GM12875 (cell line): ENCODE data around the gene CDC42BPB.

Source experiments
- H3K4me3 ChIP-seq: one replicate; pipeline ENCODE4 v1.5.1; 2011; ENCODE audit warnings: low read depth, low read length, control low read depth
- CTCF ChIP-seq: IDR thresholded peaks from 2 replicates; pipeline ENCODE4 v1.5.1; 2011; ENCODE audit warnings: low read depth, mild to moderate bottlenecking, control low read depth, inconsistent platforms, low read length, moderate library complexity, borderline replicate concordance; ENCODE audit not compliant: insufficient read depth

CDC42BPB gene

GRCh38 chr14:102948698-102949061, 108.7 kb downstream of the CDC42BPB start:
- no peak for TF ChIP-seq CTCF
- H3K4me3 ChIP-seq: no peak overlapping the region

- TF ChIP-seq CTCF: no peak
- no peak overlapping the region for H3K4me3 ChIP-seq
Observed at GRCh38 chr14:102947321-102948103, 109.8 kb downstream of the CDC42BPB start.

- TF ChIP-seq CTCF: no peak
- H3K4me3 ChIP-seq: no peak overlapping the region
Observed at GRCh38 chr14:102945346-102946130, 111.8 kb downstream of the CDC42BPB start.

- H3K4me3 ChIP-seq: no peak overlapping the region
- no peak for TF ChIP-seq CTCF
Observed at GRCh38 chr14:102944448-102945330, 112.7 kb downstream of the CDC42BPB start.

GRCh38 chr14:102943979-102944378, 113.4 kb downstream of the CDC42BPB start:
- TF ChIP-seq CTCF: no peak
- no peak overlapping the region for H3K4me3 ChIP-seq

- no peak for TF ChIP-seq CTCF
- no peak overlapping the region for H3K4me3 ChIP-seq
Observed at GRCh38 chr14:102943454-102943853, 113.9 kb downstream of the CDC42BPB start.
